Activated T-cell treated with anti-CD3 and anti-CD28 coated beads for 48 hours (primary cell): ENCODE results near the gene DGCR2.
"Not testable (repeated sequence)": the region's sequence is repeated elsewhere in the genome, so short reads cannot be mapped to it uniquely, and the experiment has no call there.

Experiments
- DNase-seq: peaks from one replicate; pipeline ENCODE4 v3.0.0-alpha.2; 2020; ENCODE audit warnings: low read depth

The DGCR2 gene

DNA sequence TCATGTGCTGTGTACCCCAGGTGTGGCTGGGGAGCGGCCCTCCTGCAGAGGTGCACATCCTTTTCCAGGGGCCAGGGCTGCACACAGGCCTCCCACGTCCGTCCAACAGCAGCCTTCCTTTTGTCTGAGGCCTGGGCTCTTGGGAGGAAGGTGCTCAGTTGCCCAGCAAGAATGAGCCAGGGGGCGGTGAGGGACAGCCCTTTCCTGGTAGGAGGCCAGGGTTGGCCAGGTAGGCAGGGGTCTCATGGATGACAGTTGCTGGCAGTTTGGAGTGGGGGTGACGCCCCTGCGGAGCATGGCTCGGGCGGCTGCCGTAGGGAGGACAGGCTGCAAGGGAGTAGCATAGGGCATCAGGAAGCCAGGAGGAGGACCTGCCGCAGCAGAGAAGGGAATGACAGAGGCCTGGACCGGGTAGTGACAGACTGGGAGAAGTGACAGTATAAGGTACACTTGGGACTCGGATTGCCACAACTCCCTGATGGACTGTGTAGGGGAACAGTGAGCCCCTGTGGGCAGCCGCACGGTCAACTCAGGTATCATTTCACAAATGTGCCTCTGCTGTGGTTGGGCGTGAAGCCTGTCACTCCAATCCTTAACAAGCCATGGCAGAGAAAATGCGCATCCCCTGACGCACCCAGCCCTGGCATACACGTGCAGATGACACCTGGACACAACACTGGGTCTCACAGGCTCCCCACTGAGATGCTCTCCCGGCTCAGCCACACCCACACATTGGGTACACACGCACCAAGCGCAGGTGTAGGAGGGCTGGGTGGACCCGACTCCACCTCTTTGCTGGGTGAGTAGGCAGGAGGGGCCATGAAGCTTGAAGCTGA lies 79.7 kb downstream of the DGCR2 start:
- no peak for DNase-seq

DNA sequence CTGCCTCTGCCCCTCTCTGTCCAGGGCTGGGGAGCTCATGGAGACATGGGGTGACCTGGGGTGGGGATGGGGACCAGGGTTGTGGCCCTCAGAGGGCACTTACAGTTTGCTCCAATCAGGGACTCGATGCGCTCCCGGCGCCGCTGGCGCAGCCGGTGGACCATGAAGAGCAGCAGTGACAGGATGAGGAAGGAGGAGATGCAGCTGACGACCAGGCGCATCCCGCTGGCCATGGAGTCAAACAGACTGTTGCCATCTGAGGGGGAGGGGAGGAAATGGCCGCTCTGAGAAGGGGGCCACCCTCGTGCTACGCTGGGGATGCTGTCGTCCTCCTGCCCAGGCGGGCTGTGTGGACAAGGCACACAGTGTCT lies 80.5 kb downstream of the DGCR2 start:
- DNase-seq: no peak

DNA sequence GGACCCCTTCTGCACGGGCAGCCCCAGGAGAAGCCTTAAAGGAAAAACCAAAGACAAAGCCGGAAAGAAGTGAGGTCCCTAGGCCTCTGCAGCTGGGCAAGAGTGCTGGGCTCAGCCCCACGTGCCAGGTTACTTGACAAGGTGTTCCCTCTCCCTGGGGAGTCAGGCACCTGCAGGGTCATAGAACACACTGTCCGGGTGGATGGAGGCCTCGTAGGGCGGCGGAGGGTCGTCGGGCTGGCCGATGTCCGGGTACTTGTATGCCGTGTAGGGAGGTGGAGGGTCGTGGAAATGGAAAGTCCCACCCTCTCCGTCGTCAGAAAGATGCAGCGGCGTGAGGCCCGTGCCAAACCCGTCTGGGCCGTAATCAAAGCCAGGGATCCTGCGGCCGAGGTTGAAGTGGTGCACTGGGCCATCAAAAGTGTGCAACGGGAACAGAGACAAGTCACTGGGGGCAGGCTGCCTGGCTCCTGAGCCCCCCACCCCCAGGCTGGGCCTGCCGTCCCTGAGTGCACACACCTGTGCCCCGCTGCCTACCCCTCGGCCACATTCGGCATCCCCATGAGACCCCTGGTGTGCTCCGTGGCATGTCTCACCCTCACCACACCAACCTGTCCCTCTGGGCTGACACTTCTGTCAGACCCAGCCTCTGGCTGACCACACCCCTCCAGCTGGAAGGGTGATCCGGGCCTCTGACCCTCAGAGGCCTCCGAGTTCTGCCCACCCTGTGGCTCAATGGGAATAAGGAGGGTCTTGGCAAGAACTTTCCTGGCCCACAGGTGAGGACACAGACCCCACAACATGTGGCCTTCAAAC lies 81.1 kb downstream of the DGCR2 start:
- no peak for DNase-seq

DNA sequence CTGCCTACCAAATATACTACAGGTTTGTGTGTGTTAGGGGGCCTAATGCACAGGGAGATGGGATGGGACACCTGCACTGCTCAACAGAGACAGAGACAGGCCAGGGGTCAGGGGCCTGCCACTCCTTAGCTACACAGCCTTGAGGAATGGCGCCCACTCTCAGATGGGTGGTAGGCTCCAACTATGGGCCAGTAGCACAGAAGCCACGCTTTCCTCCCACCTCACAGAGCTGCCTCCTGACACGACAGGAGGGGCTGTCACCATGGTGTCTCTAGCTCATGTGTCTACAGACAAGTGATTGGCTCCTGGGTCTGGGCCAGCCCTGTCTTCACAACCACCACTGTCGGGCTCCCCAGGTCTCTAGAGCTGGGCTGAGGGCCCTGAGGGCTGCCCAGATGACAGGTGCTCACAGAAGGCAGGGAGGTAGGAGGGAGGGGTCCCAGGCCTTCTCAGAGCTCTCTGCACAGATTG lies 81.8 kb downstream of the DGCR2 start:
- DNase-seq: no peak

DNA sequence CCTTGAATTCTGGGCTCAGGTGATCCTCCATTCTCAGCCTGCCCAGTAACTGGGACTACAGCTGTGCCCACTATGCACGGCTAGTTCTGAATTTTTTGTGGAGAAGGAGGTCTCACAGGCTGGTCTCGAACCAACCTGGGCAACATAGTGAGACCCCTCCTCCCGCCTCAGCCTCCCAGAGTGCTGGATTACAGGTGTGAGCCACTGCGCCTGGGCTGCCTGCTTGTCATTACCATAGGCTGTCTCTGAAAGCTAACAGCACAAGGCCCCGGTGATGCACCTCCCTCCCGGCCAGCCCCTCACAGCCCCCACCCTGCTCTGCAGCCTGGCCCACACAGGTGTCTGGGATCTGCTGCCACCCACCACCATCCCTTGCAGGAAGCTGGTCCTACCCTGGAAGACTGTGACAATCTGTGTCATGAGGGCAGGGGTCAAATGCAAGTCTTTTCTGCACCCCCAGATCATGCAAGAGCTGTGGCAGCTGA lies 82.4 kb downstream of the DGCR2 start:
- DNase-seq: no peak

DNA sequence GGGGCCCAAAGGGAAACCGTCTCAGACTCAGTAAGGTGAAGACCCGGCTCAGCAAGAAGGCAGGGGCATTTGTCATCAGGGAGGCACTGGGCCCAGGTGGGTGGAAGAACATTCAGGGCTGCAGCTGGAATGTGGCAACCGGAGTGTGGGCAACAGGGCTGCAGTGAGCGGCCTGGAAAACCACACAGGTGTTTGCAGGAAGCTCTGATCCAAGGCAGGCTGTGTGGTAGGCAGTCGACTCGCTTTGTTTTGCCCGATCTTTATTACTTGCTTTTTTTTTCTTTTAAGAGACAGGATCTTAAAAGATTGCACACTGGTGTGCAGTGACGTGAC lies 82.8 kb downstream of the DGCR2 start:
- DNase-seq: no peak

DNA sequence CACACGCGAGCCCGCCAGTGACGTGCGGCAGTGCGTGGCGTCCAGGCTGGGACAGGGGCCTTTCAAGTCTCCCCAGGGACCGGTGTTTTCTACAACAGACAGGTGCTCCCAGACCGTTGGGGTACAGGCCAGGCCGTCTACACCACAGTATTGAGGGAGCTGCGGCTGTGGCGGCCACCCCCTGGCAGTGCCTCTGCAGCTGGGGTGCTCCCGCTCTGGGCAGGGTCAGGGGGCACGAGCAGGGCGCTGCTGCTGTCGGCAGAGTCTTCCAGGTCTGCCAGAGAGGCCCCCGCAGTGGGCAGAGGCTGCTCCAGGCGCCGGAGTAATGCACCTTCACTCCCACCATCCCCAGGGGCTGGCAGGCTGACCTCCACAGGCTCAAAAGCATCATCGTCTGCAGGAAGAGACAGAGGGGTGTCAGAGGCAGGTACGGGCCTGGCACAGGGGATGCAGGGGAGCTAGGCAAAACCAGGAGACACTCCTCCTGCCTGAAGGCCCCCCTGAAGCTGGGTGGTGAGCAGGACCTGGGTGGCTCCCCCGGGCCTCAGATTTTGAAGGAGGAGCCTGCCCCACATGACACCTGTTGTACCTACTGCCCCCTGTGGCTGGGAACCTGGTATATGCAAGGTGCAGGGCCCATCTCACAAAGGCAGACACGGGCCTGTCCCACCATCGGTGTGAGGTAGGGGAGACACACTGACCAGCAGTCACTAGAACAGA lies 83.3 kb downstream of the DGCR2 start:
- DNase-seq: no peak

DNA sequence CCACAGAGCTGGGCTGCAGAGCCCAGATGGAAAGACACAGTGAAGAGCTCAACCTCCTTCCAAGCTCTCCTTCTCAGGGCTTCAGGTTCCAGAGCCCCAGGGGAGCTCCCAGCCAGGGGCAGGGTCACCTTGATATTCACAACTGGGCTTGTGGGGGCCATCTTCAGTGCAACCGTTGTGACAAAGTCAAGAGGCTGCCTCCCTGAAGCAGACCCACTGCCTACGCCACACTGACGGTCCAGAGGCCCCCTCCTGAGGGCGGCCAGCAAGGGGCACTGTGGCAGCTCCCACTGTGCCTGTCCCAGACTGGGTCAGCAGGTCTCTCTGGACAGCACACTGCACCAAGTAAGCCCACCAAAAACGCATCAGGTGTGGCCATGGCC lies 84.1 kb downstream of the DGCR2 start:
- DNase-seq: no peak

DNA sequence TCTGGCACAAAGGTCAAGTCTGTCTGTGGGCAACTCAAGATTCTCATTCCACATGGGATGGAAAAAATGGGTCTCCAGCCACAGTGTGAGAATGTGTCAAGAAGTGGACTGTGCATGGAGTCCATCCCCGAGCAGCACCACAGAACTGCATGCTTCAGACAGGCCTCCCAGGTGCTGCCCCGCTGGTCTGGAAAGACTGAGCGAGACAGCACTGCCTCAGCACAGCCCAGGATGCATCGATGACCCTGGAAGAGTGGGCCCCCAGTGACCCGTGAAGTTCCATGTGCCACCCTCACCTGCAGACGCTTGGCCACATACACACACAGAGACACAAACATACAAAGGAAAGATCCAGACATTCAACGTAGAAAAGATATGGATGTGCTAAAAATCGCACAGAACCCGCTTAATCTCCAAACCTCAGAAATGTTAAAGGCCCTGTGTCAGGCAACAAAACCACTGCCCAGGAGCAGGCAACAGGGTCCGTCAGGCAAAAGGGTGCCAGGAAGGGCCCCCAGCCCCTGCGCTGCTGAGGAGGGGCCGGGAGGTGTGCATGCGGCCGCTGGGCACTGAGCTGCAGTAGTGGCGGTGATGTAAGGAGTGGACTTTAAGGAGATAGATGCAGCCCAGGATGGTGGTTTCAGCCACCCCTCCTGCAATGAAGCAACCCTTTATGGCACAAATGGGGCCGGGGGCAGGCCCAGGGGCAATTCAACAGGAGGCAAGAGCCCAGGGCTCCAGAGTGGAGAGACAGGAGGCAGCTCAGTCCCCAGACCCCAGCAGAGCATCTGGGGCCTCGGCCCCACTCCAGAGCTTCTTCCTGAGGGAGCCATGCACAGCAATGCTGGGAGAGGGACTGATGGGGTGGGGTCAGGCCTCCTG lies 84.7 kb downstream of the DGCR2 start:
- no peak for DNase-seq

DNA sequence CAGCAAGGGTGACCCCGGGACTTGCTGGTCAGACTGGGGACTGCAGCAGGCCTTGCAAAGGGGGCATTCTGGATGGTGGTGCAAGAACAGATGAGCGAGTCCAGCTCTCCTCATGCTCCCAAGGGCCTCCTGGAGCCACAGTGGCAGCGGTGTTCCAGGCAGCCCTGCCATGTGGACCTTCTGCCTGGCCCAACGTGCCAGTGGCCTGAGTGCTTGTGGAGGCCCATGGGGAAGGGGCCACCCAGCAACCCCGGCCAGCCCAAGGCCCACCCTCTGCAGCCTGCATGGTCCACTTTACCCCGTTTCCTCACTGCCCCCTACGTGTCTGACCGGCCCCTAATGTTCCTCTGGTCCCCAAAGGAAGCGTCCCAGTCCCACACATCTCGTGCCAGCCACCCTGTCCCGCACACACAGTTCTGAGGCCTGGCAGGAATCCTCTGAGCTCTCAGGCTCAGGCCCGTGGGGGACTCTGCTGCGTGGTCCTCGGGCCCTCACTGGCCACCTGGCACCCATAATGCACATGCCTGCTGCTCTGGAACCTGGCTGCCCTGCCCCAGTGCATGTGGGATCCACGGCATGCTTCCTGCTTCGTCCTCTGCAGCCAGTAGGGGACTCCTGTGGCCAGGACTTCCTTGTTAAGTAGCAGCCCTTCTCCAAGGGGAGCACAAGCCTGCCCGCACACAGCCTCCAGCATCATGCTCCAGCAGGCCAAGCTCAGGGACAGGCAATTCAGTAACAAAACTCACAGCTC lies 85.5 kb downstream of the DGCR2 start:
- no peak for DNase-seq

DNA sequence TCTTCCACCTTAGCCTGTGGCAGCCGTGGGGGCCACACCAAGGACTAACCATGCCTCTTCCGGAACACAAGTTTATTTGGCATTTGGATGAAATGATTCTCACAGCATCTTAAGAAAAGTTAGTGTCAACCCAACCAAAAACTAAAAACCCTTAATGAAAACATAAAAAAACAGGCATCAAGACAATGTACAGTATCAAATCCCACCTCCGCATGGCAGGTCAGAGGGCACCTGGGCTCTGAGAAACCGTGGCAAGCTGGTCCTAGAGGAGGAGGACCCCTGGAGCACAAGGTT lies 86.0 kb downstream of the DGCR2 start:
- no peak for DNase-seq

DNA sequence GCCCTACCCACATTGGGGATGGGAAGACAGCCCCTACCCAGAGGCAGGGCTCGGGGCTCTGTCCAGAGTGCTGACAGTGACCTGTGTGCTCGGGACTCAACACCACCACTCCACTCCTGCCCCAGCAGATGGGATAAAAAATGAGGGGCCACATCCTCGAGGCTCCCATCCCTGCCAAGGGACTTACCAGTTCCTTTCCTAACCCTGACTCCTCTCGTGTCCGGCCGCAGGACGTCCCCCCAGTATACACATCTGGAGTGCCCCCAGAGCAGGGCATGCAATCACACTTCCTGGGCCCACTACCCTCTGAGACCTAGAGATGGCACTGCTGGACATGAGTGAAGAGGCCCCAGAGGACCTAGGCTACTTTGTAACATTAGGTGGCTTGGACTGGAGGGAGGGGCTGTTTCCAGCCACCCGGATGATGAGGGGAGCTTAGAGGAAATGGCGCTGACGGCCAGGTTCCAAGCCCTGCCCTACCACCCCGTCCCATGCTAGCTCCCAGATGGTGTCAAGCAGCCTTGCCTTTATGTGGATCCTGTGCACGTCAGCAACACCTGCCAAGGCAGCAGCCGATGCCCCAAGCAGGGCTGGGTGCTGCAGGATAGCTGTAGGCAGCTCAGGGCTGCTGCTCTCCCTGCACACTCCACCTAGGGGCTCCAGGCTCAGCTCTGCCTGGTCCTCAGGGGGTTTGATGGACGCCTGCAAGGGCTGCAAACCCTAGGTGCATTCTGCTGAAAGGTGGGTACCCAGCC lies 86.6 kb downstream of the DGCR2 start:
- DNase-seq: no peak

DNA sequence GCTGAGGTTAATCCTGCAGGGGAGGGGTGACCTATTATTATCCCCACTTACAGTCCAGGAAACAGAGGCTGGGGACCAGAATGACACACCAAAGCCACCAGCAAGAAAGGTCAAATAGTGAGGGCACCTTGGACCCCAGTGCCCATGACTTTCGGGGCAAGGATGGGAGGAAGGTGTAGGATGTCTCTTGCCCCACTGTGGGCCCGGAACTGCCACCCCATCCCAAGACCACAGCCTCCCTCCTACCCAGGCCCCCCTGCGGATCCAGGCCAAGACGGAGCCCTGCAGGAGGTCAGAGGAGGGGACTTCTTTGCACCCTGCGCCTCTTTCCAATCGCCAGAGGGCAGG lies 87.1 kb downstream of the DGCR2 start:
- not testable (repeated sequence) for DNase-seq

DNA sequence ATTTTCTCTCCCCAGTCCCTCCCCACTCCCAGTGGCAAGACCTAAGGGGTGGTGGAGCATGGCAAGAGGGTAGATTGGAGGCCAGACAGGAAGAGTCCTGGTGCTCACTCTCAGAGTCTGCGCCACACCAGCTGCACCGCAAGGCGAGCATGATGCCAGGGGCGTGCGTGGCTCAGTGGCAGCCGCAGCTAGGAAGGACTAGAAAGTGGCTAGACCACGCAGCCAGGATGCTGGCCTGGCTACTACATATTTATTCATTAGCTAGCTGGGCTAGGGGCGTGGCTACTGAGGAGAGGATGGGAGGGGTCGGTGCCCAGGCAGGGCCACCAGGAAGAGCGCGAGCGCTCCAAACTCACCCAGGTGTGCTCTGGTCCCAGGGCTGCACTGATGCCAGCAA lies 87.5 kb downstream of the DGCR2 start:
- DNase-seq: not testable (repeated sequence)

DNA sequence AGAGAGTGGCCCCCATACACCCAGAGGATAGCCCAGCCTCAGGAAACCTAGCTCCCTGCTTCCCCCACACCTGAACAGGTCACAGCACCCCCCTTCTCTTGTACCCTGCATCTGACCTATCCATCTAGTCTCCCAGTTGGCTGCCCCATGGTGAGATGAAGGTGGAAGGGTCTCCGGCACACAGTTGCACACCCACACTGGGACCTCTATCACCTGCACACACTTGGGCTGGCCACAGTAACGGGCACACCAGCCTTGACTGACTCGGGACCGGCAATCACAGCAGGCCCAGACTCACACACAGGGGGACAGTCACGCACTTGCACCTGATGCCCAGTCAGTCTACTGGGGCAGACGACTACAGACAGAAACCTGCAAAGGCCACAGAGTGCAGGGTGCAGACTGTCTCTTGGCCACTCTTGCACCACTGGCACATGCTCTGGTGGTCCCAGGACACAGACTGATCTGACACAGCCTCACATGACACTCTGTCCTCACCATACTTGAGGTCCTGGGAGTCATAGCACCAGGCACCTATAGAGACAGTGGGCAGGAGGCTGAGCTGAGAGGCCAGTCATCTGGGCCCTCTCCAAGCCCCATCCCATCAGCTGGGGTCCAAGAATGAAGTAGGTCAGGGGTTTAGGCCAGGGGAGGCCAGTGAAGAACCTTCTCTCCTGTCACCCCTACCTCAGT lies 88.0 kb downstream of the DGCR2 start:
- not testable (repeated sequence) for DNase-seq

DNA sequence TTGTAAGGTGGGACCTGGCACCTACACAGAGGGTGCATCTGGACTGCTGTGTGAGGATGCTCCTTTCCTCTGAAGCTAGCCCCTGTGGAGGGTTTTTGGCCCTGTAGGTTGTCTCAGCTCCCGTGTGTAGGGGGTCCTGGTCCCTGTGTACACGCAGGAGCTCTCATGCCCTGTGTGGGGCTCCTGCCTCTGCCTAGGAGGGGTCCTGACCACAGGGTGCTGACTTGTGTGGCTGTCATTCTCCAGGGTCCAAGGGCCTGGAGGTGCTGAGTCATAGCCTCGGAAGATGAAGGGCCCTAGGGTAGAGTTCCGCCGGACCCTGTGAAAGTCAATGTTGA lies 88.7 kb downstream of the DGCR2 start:
- DNase-seq: not testable (repeated sequence)

DNA sequence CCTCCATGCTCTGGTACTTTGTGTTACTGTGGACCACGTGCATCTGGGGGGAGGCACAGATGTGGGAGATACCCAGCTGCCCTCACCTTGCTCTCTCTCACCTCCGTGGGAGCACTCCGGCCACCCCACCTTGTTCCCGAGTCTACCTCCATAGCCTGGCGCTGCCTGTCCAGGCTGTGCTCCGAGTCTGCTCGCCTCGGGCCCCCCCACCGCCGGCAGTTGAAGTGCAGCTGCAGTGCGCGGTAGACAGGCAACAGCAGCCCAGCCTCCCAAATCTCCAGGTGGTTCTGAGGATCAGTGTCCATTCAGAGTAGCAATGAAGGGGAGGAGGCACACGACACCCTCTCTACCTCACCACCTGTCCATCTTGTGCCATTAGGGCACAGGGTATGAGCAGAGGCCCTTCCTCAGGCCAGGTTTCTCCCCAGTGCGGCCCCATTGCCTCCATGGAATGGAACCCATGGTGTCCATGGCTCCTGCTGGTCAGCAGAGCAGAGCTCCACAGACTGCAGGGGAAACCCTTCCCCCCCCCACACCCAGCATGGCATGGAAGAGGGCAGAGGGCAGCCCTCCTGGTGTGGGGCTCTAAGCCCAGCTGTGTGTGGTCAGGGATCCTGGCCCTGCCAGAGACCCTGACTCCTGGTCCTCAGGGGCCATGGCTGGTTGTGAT lies 89.2 kb downstream of the DGCR2 start:
- not testable (repeated sequence) for DNase-seq

DNA sequence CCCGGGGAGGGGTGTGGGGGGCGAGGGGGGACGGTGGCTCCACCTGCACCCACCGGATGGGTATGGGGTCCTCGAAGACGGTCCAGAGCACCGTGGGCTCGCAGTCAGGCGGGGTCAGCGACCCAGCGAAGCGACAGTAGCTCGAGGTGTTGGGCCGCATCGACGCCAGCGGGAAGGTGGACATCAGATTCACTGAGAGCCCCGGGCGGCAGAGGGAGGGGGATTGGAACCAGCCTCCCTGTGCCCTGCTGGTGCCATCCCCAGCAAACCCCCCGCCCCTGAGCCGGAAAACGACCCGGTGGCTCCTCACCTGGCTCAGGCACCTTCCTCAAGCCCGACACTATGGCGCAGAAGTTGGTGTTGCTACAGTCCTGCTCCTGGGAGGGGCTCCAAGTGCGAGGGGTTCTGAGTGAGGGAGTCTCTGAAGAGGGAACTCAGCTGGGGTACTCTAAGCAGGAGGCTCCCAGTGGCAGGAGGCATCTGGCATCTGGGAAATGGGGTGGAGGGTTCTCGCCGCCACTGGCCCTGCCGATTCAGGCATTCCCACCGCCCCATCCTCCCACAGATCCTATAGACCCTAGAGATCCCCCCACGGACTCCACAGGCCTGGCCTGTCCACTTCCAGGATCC lies 89.9 kb downstream of the DGCR2 start:
- DNase-seq: not testable (repeated sequence)

DNA sequence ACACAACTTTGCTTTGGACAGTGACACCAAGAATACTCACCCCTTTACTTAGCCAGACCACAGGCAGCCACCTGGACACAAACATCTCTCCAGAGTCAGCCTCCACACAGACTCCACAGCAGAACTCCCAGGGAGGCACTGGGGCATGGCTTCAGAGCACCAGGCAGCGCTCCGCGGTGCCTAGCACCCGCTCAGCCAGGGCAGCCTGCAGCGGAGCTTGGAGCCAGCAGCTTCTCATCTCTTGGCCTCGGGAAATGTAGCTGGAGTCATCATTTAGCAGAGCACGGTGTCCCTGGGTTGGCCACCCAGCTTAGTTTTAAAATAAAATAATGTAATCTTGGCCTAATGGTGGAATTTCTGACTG lies 91.3 kb downstream of the DGCR2 start:
- DNase-seq: not testable (repeated sequence)
